ENCODE measurements around the gene MAPK9. TPM values are rescaled to one million over a fixed set of nuclear protein-coding genes. Genes with fewer than 3 reads are reported as not detected.
"Not testable (repeated sequence)": the region's sequence is repeated elsewhere in the genome, so short reads cannot be mapped to it uniquely, and the experiment has no call there.

MAPK9 gene
- total and polyA plus RNA-seq, 5 experiments from 2014 or later: 20.3 to 39.9 (median 28.3) TPM

GRCh38 chr5:180301253-180301652 is 9.4 kb upstream of the MAPK9 start:
- Mint-ChIP-seq H3K27me3 (peaks cover 0 to 6% (median 2%) of the 10 kb centered on the region in 5 donors), H3K9me3 (no peaks in the 10 kb centered on the region), H3K4me3 (no peak overlapping the region), H3K4me1 (peaks cover 5 to 10% (median 6%) of the 10 kb centered on the region in 4 donors), H3K36me3 (no peaks in the 10 kb centered on the region), H3K27ac (no peak overlapping the region)
- ATAC-seq: no peak
- no peak for DNase-seq
- POLR2A ChIA-PET: no interaction called here

GRCh38 chr5:180299526-180299925 is 7.6 kb upstream of the MAPK9 start:
- Mint-ChIP-seq H3K36me3 (no peaks in the 10 kb centered on the region), H3K4me3 (no peak overlapping the region), H3K4me1 (peaks cover 9 to 21% (median 12%) of the 10 kb centered on the region in 4 donors), H3K27me3 (peaks cover 0 to 6% (median 2%) of the 10 kb centered on the region in 5 donors), H3K27ac (no peak overlapping the region), H3K9me3 (no peaks in the 10 kb centered on the region)
- POLR2A ChIA-PET: no interaction called here
- ATAC-seq (no peak), DNase-seq (no peak)

GRCh38 chr5:180299014-180299413 is 7.1 kb upstream of the MAPK9 start:
- H3K36me3 Mint-ChIP-seq, H3K4me3 Mint-ChIP-seq, ATAC-seq, H3K27me3 Mint-ChIP-seq, H3K9me3 Mint-ChIP-seq, H3K27ac Mint-ChIP-seq, POLR2A ChIA-PET, DNase-seq: not testable (repeated sequence)
- H3K4me1 Mint-ChIP-seq: peaks cover 12 to 26% (median 16%) of the 10 kb centered on the region in 4 donors

GRCh38 chr5:180297587-180298282 is 5.9 kb upstream of the MAPK9 start:
- Mint-ChIP-seq H3K4me3 (no peak overlapping the region), H3K27me3 (peaks cover 0 to 6% (median 2%) of the 10 kb centered on the region in 5 donors), H3K27ac (peak overlapping the region in 4 of 10 donors; percentile 1 to 83 (median 8)), H3K9me3 (no peaks in the 10 kb centered on the region), H3K4me1 (peaks cover 23 to 38% (median 26%) of the 10 kb centered on the region in 4 donors), H3K36me3 (peaks cover 0 to under 1% (median 0%) of the 10 kb centered on the region in 3 donors)
- POLR2A ChIA-PET: interaction anchor here (1.0 kb wide), 1 partner anchor 9 kb away, joined by 4 read pairs; no protein-coding TSS in a partner anchor
- DNase-seq: no peak
- ATAC-seq: no peak

DNA sequence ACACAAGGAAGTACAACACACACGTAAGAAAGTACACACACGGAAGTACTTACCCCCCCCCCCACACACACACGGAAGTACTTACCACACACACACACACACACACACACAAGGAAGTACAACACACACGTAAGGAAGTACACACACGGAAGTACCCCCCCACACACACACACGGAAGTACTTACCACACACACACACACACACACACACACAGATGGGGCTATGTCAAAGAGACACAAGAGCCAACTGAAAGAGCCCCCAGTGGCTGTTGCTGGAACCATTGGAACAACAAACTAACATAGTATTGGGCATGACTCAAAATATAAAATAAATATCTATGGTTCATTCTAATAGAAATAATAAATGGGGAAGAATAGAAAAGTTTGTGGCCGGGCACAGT is 4.9 kb upstream of the MAPK9 start:
- H3K27me3 Mint-ChIP-seq: peaks cover 0 to 9% (median 2%) of the 10 kb centered on the region in 5 donors
- peaks cover 26 to 40% (median 29%) of the 10 kb centered on the region in 4 donors for H3K4me1 Mint-ChIP-seq
- H3K27ac Mint-ChIP-seq: peak overlapping the region in 5 of 10 donors; percentile 31 to 93 (median 83)
- H3K36me3 Mint-ChIP-seq: peaks cover 0 to 2% (median 0%) of the 10 kb centered on the region in 3 donors
- DNase-seq (peak in 1 of 10 donors; percentile 28), ATAC-seq (no peak)
- POLR2A ChIA-PET: interaction anchor here (1.0 to 5.0 kb wide), 2 partner anchors 10 to 19 kb away, joined by 4 to 72 read pairs; no protein-coding TSS in a partner anchor
- no peak overlapping the region for H3K4me3 Mint-ChIP-seq
- H3K9me3 Mint-ChIP-seq: no peaks in the 10 kb centered on the region

DNA sequence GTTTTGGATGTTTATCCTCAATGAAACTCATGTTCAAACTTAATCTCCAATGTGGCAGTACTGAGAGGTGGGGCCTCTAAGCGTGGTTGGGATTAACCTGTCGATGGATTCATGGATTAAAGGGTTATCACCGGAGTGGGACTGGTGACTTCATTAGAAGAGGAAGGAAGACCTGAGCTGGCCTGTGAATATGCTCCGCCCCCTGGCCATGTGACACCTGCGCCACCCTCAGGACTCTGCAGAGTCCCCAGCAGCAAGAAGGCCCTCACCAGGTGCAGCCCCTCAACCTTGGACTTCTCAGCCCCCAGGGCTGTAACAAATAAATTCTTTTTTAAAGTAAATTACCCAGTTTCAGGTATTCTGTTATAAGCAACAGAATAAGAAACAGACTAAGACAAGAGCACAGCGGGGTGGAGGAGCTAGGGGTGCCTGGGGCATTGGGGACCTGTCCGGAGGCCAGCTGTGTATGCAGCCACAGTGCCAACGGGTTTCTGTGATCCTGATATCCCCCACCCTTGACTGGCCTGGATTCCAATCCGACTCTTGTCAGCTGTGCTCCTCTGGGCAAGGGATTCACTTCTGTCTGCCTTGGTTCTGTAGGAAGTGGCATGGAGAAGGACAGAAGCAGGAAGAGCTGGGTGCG is 3.2 kb upstream of the MAPK9 start:
- H3K9me3 Mint-ChIP-seq: no peaks in the 10 kb centered on the region
- peak overlapping the region in 8 of 10 donors; percentile 15 to 100 (median 100) for H3K27ac Mint-ChIP-seq
- peak overlapping the region in 1 of 10 donors; percentile 15 for H3K4me3 Mint-ChIP-seq
- H3K27me3 Mint-ChIP-seq: peaks cover 0 to 4% (median 0%) of the 10 kb centered on the region in 5 donors
- POLR2A ChIA-PET: interaction anchor here (0.7 to 5.0 kb wide), 3 partner anchors 9 to 34 kb away, joined by 3 to 72 read pairs (median 4); no protein-coding TSS in a partner anchor
- ATAC-seq: no peak
- DNase-seq: no peak
- peaks cover 35 to 51% (median 41%) of the 10 kb centered on the region in 4 donors for H3K4me1 Mint-ChIP-seq
- peaks cover 0 to 2% (median 0%) of the 10 kb centered on the region in 3 donors for H3K36me3 Mint-ChIP-seq

DNA sequence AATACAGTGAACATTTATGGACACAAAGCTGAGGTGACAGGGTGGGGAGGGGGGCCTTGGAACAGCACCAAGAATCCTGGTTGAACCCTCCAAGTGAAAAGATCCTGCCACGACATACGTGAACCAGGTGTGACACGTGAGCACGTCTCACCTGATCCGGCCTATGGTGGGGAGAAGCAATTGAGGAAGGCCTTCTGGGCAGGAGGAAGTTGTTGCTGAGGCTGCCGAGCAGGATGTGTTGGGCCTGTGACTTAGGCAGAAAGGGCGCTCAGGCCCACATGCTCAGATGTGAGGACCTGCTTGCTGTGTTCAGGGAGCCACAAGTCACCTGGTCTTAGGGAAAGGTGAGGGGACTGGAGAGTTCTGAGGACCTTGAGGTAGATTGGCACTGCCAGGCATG is 2.5 kb upstream of the MAPK9 start:
- DNase-seq: no peak
- ATAC-seq: no peak

GRCh38 chr5:180291234-180291940 is 496 bp downstream of the MAPK9 start:
- H3K4me1 Mint-ChIP-seq: peaks cover 41 to 72% (median 51%) of the 10 kb centered on the region in 4 donors
- ATAC-seq (peak; percentile 19 to 47), DNase-seq (peak in 2 of 10 donors; percentile 14 to 23)
- H3K36me3 Mint-ChIP-seq: peaks cover 0 to 10% (median 7%) of the 10 kb centered on the region in 3 donors
- POLR2A ChIA-PET: interaction anchor here (1.6 to 5.0 kb wide), 2 partner anchors 24 to 63 kb away, joined by 3 to 72 read pairs; no protein-coding TSS in a partner anchor
- peak overlapping the region; percentile 80 to 92 (median 90) for H3K27ac Mint-ChIP-seq
- no peaks in the 10 kb centered on the region for H3K9me3 Mint-ChIP-seq
- peaks cover 0 to 3% (median 0%) of the 10 kb centered on the region in 5 donors for H3K27me3 Mint-ChIP-seq
- peak overlapping the region; percentile 76 to 93 (median 90) for H3K4me3 Mint-ChIP-seq

More for the DNA sequence above, 2.5 kb upstream of the MAPK9 start:
- H3K27me3 Mint-ChIP-seq: peaks cover 0 to 4% (median 0%) of the 10 kb centered on the region in 5 donors
- peak overlapping the region; percentile 71 to 100 (median 99) for H3K27ac Mint-ChIP-seq
- peaks cover 0 to 2% (median 0%) of the 10 kb centered on the region in 3 donors for H3K36me3 Mint-ChIP-seq
- H3K9me3 Mint-ChIP-seq: no peaks in the 10 kb centered on the region
- peak overlapping the region in 2 of 10 donors; percentile 8 to 29 for H3K4me3 Mint-ChIP-seq
- H3K4me1 Mint-ChIP-seq: peaks cover 35 to 57% (median 47%) of the 10 kb centered on the region in 4 donors
- POLR2A ChIA-PET: interaction anchor here (1.3 to 5.0 kb wide), 2 partner anchors 21 to 34 kb away, joined by 4 to 72 read pairs; no protein-coding TSS in a partner anchor

GRCh38 chr5:180290568-180291233 is 1.2 kb downstream of the MAPK9 start:
- ATAC-seq: no peak
- H3K27me3 Mint-ChIP-seq: peaks cover 0 to 3% (median 0%) of the 10 kb centered on the region in 5 donors
- peaks cover 42 to 68% (median 50%) of the 10 kb centered on the region in 4 donors for H3K4me1 Mint-ChIP-seq
- peak overlapping the region; percentile 80 to 92 (median 90) for H3K27ac Mint-ChIP-seq
- peak overlapping the region; percentile 76 to 93 (median 90) for H3K4me3 Mint-ChIP-seq
- H3K9me3 Mint-ChIP-seq: no peaks in the 10 kb centered on the region
- DNase-seq: no peak
- H3K36me3 Mint-ChIP-seq: peaks cover 0 to 14% (median 8%) of the 10 kb centered on the region in 3 donors
- POLR2A ChIA-PET: no interaction called here

GRCh38 chr5:180289966-180290365 is 1.9 kb downstream of the MAPK9 start:
- Mint-ChIP-seq H3K36me3 (peaks cover 0 to 22% (median 13%) of the 10 kb centered on the region in 3 donors), H3K4me1 (peaks cover 42 to 70% (median 56%) of the 10 kb centered on the region in 4 donors), H3K27me3 (peaks cover 0 to 3% (median 0%) of the 10 kb centered on the region in 5 donors), H3K9me3 (no peaks in the 10 kb centered on the region), H3K27ac (peak overlapping the region in 8 of 10 donors; percentile 11 to 92 (median 86)), H3K4me3 (peak overlapping the region; percentile 12 to 93 (median 88))
- DNase-seq (no peak), ATAC-seq (no peak)
- POLR2A ChIA-PET: no interaction called here

- Mint-ChIP-seq H3K27ac (peak overlapping the region in 3 of 10 donors; percentile 36 to 81 (median 49)), H3K4me1 (peaks cover 41 to 70% (median 56%) of the 10 kb centered on the region in 4 donors), H3K4me3 (peak overlapping the region in 2 of 10 donors; percentile 29 to 91), H3K9me3 (no peaks in the 10 kb centered on the region), H3K36me3 (peaks cover 0 to 27% (median 18%) of the 10 kb centered on the region in 3 donors), H3K27me3 (peaks cover 0 to 3% (median 0%) of the 10 kb centered on the region in 5 donors)
- POLR2A ChIA-PET: no interaction called here
- ATAC-seq: no peak
- no peak for DNase-seq
Measured at GRCh38 chr5:180289433-180289832, 2.5 kb downstream of the MAPK9 start.

Measured in naive thymus-derived CD8-positive, alpha-beta T cell (primary cell).